Uterus (tissue), 2 donors: ENCODE results near the gene VAC14.

ENCODE experiments used
- POLR2A ChIP-seq, 2 donors: fragments of 450-650 bp; IDR thresholded peaks; one replicate each; pipeline ENCODE4 v1.6.1; 2016; ENCODE audit warnings: antibody characterized with exemption in 2 of 2, mild to moderate bottlenecking in 1 of 2, moderate library complexity in 1 of 2
- TF ChIP-seq, protein P1 (sequence below), 4 experiments: fragments of 200-600 bp in 2 of 4; fragments of 450-650 bp in 2 of 4; sonication (generic) in 2 of 4; IDR thresholded peaks; one replicate each; pipeline ENCODE4 v1.5.1; 2016 to 2019; ENCODE audit warnings: antibody characterized with exemption in 4 of 4, mild to moderate bottlenecking in 2 of 4, moderate library complexity in 1 of 4

DNA sequence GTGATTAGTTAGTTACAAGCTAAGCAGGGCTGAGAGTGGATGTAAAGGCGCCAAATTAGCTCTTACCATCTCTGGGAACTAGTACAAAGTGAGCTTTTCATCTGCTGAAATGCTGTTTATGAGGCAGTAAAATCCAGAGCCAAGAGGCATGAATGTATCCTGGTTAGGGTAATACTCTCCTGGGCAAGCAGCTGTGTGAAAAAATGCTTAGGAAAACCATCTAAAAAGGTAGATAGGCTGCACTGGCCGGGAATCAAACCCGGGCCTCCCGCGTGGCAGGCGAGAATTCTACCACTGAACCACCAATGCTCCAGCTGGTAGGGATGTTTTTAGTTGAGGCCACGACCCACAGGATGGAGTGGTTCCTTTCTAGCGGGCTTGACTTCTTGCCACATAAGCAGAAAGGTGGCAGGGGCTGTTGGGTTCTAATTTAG lies 23.0 kb downstream of the VAC14 start:
- TF ChIP-seq, protein P1, sequence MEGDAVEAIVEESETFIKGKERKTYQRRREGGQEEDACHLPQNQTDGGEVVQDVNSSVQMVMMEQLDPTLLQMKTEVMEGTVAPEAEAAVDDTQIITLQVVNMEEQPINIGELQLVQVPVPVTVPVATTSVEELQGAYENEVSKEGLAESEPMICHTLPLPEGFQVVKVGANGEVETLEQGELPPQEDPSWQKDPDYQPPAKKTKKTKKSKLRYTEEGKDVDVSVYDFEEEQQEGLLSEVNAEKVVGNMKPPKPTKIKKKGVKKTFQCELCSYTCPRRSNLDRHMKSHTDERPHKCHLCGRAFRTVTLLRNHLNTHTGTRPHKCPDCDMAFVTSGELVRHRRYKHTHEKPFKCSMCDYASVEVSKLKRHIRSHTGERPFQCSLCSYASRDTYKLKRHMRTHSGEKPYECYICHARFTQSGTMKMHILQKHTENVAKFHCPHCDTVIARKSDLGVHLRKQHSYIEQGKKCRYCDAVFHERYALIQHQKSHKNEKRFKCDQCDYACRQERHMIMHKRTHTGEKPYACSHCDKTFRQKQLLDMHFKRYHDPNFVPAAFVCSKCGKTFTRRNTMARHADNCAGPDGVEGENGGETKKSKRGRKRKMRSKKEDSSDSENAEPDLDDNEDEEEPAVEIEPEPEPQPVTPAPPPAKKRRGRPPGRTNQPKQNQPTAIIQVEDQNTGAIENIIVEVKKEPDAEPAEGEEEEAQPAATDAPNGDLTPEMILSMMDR (IDR thresholded peaks at IDR 0.05) = no peak
- no peak for TF ChIP-seq POLR2A (IDR thresholded peaks at IDR 0.05)
